ENCODE results near the gene RNF26.

DNA sequence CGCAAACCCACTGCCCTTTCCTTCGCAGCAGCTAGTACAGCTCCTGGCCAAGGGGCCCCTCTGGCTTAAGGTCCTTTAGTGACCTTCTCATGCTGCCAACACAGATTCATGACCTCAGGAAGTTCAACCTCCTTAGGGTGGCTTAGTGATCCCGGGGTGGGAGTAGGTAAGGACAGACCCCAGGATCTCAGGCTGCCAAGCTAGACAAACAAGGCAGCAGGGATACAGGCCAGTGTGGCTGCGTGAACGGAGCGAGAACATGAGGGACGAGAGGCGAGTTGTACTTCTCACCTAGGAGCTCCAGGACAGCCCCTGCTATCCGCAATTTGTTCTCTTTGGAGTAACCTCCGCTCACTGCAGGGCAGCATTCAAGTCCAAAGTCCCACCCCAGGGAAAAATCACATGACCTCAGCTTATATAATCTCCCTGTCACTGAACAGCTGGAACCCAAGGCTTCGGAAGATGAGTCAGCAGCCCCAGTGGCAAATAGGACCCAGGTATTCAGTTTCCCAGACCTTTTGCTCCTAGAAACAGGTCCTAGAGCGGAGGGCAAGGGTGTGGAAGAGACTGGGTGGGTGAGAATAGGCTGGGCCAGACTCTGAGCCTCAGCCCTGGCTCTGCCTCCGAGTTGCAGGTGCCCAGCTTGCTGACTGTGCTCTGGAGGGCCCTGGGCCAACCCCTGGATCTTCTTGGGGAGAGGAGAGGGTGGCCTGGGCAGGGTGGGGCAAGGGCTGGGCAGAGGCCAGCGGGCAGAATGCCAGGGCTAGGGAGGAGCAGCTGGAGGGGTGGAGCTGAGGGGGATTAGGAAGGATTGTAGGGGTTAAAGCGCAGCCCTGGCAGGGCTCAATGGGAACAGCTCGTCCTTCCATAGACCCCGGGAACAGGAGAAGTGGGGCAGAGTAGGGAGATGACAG, 34.1 kb downstream of the RNF26 start:
- TF ChIP-seq, protein P1, sequence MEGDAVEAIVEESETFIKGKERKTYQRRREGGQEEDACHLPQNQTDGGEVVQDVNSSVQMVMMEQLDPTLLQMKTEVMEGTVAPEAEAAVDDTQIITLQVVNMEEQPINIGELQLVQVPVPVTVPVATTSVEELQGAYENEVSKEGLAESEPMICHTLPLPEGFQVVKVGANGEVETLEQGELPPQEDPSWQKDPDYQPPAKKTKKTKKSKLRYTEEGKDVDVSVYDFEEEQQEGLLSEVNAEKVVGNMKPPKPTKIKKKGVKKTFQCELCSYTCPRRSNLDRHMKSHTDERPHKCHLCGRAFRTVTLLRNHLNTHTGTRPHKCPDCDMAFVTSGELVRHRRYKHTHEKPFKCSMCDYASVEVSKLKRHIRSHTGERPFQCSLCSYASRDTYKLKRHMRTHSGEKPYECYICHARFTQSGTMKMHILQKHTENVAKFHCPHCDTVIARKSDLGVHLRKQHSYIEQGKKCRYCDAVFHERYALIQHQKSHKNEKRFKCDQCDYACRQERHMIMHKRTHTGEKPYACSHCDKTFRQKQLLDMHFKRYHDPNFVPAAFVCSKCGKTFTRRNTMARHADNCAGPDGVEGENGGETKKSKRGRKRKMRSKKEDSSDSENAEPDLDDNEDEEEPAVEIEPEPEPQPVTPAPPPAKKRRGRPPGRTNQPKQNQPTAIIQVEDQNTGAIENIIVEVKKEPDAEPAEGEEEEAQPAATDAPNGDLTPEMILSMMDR (conservative IDR thresholded peaks at IDR 0.05) = no peak
- TF ChIP-seq EZH2 (IDR thresholded peaks at IDR 0.05; ENCODE audit: low read depth) = no peak

Data from PC-9 (cell line).